A673 (cell line): ENCODE results near the gene HACD4. TPM values are rescaled to one million over a fixed set of nuclear protein-coding genes. Genes with fewer than 3 reads are reported as not detected.

Source experiments
- BruUV-seq: library from RNA; stranded (reverse); fragments of 400-500 nt; replicated peaks from 2 replicates; lab custom pipeline; 2021; lab: Mats Ljungman, UMichigan
- CTCF ChIA-PET: fragments of 300-600 bp; sonication (Branson Sonifier 250); formaldehyde crosslinking; loops from one replicate; lab custom pipeline; 2022; ENCODE audit warnings: antibody characterized with exemption; lab: Charles Lee
- POLR2A ChIA-PET: fragments of 300-600 bp; sonication (Branson Sonifier 250); formaldehyde crosslinking; loops from one replicate; lab custom pipeline; 2022; ENCODE audit warnings: antibody characterized with exemption; ENCODE audit not compliant: low non-redundant PET; lab: Charles Lee
- DNase-seq: peaks from one replicate; pipeline ENCODE4 v3.0.0-alpha.2; 2015; ENCODE audit warnings: low spot score
- H3K27ac ChIP-seq: fragments of 200-600 bp; sonication (generic); 2 replicates; pipeline ENCODE4 v1.5.1; 2016; ENCODE audit warnings: mixed run types, low read depth, mild to moderate bottlenecking, mixed read lengths, antibody characterized with exemption, low read length; ENCODE audit not compliant: poor library complexity, severe bottlenecking
- H3K27me3 ChIP-seq: fragments of 200-600 bp; sonication (generic); replicated peaks from 2 replicates; pipeline ENCODE4 v1.6.1; 2017; ENCODE audit warnings: mixed run types, low read depth, mild to moderate bottlenecking, mixed read lengths, antibody characterized with exemption, low read length; ENCODE audit not compliant: insufficient read depth, poor library complexity
- H3K36me3 ChIP-seq: fragments of 200-600 bp; sonication (generic); 2 replicates; pipeline ENCODE4 v1.6.1; 2016; ENCODE audit warnings: mixed run types, mild to moderate bottlenecking, mixed read lengths, antibody characterized with exemption, low read length; ENCODE audit not compliant: insufficient read depth, poor library complexity, severe bottlenecking
- H3K4me1 ChIP-seq: fragments of 200-600 bp; sonication (generic); 2 replicates; pipeline ENCODE4 v1.6.1; 2017; ENCODE audit warnings: mixed run types, mild to moderate bottlenecking, mixed read lengths, antibody characterized with exemption, low read length; ENCODE audit not compliant: insufficient read depth, poor library complexity, severe bottlenecking
- H3K4me3 ChIP-seq: fragments of 200-600 bp; sonication (generic); 2 replicates; pipeline ENCODE4 v1.5.1; 2016; ENCODE audit warnings: low read depth, mixed run types, mild to moderate bottlenecking, mixed read lengths, low read length; ENCODE audit not compliant: poor library complexity, severe bottlenecking
- H3K9me3 ChIP-seq: fragments of 200-600 bp; sonication (generic); 2 replicates; pipeline ENCODE4 v1.6.1; 2016; ENCODE audit warnings: mixed run types, low read depth, mild to moderate bottlenecking, mixed read lengths, antibody characterized with exemption, low read length; ENCODE audit not compliant: poor library complexity, severe bottlenecking
- CTCF ChIP-seq: fragments of 300-800, 200-600 bp; sonication (generic); conservative IDR thresholded peaks from 2 replicates; pipeline ENCODE4 v1.5.1; 2017; ENCODE audit warnings: low read depth, mild to moderate bottlenecking, antibody characterized with exemption, low read length, moderate library complexity, mixed read lengths
- EZH2 ChIP-seq: fragments of 200-600 bp; sonication (generic); IDR thresholded peaks from 2 replicates; pipeline ENCODE4 v1.6.1; 2017; ENCODE audit warnings: borderline replicate concordance, low read depth, mild to moderate bottlenecking, mixed read lengths, antibody characterized with exemption, low read length; ENCODE audit not compliant: poor library complexity, severe bottlenecking
- intact Hi-C: fragments of 100-400 bp; cut with micrococcal nuclease; formaldehyde crosslinking; loops from one replicate; pipeline ENCODE4 v1.10.0; 2022; ENCODE audit not compliant: unreplicated experiment
- total RNA-seq: library from RNA; stranded (reverse); gene quantifications from 2 replicates; pipeline ENCODE4 v1.2.3, GENCODE V29; 2021

HACD4 gene
- total RNA-seq, 1 experiment from 2014 or later: 0.19 TPM

- TF ChIP-seq CTCF (no peak), EZH2 (no peak)
- POLR2A ChIA-PET: no interaction called here
- no peak for DNase-seq
- intact Hi-C loops: no loop called here
- H3K36me3 ChIP-seq: peaks cover 7% of the 10 kb centered on the region
- H3K4me1 ChIP-seq: no peaks in the 10 kb centered on the region
- CTCF ChIA-PET: no interaction called here
- BruUV-seq: no TSS peak
- H3K4me3 ChIP-seq: no peak overlapping the region
- H3K9me3 ChIP-seq: no peaks in the 10 kb centered on the region
- no peak overlapping the region for H3K27ac ChIP-seq
- no peaks in the 10 kb centered on the region for H3K27me3 ChIP-seq
These were observed 33.9 kb downstream of the HACD4 start for GRCh38 chr9:20997503-20998076.

- Histone ChIP-seq H3K27ac (no peak overlapping the region), H3K4me1 (no peaks in the 10 kb centered on the region), H3K36me3 (peaks cover 7% of the 10 kb centered on the region), H3K4me3 (no peak overlapping the region), H3K9me3 (no peaks in the 10 kb centered on the region), H3K27me3 (no peaks in the 10 kb centered on the region)
- TF ChIP-seq CTCF (no peak), EZH2 (no peak)
- POLR2A ChIA-PET: no interaction called here
- CTCF ChIA-PET: no interaction called here
- DNase-seq: no peak
- intact Hi-C loops: no loop called here
- BruUV-seq: no TSS peak
These were observed 34.6 kb downstream of the HACD4 start for GRCh38 chr9:20996809-20997208.

GRCh38 chr9:20995616-20996015 is 35.8 kb downstream of the HACD4 start:
- H3K4me1 ChIP-seq: no peaks in the 10 kb centered on the region
- POLR2A ChIA-PET: no interaction called here
- no peak for TF ChIP-seq CTCF
- TF ChIP-seq EZH2: no peak
- peaks cover 4% of the 10 kb centered on the region for H3K36me3 ChIP-seq
- H3K27me3 ChIP-seq: no peaks in the 10 kb centered on the region
- CTCF ChIA-PET: no interaction called here
- no peak overlapping the region for H3K4me3 ChIP-seq
- BruUV-seq: no TSS peak
- no peaks in the 10 kb centered on the region for H3K9me3 ChIP-seq
- intact Hi-C loops: no loop called here
- no peak for DNase-seq
- H3K27ac ChIP-seq: no peak overlapping the region
